ENCODE measurements around the gene LMO7. TPM values are rescaled to one million over a fixed set of nuclear protein-coding genes. Genes with fewer than 3 reads are reported as not detected.

The LMO7 gene
- total and polyA plus RNA-seq, 2 of the 8 experiments (the other 6 are each of a cell fraction or from before 2014, with no cell fraction given): 8.1 to 28.3 TPM

DNA sequence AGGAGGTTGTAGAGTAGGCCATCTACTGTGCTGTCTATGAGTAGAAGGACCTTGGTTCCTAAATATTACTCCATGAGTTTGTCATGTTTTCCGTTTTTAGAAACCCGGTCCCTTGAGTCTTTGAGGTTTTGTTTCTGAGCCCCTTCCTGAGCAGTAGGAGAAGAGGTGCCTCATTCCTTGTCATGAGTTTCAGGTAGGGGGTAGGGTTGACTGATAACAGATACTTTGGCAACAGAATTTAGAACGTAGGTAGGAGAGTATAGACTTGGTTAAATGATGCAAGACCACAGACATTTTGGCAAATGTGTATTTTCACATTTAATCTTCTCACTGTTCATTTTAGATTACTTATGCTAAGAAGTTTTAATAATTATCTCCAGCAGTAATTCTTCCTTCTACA, 24.6 kb downstream of the LMO7 start:
- Histone ChIP-seq H2AFZ (ENCODE audit: low read length) (no peak overlapping the region), H4K5ac (ENCODE audit: insufficient read length, low read depth, low read length) (no peak overlapping the region), H3K9ac (replicated peaks in 1 of 4; ENCODE audit: extremely low read depth in 1 of 4, low read depth in 3 of 4, low read length in 3 of 4) (no peak overlapping the region), H2BK120ac (replicated peaks; ENCODE audit: low read depth, low read length) (no peak overlapping the region), H3K14ac (ENCODE audit: insufficient read length) (no peak overlapping the region), H3K23me2 (ENCODE audit: low read depth, low read length) (no peaks in the 10 kb centered on the region), H3K4ac (replicated peaks; ENCODE audit: insufficient read length, low read depth, low read length) (no peak overlapping the region), H2BK12ac (ENCODE audit: low read depth, low read length) (no peak overlapping the region), H4K91ac (replicated peaks; ENCODE audit: insufficient read length, low read length) (no peak overlapping the region), H3K36me3 (ENCODE audit: control insufficient read depth in 2 of 4, insufficient read depth in 4 of 4, low read length in 3 of 4) (no peaks in the 10 kb centered on the region), H2BK5ac (ENCODE audit: low read depth, low read length) (no peak overlapping the region), H2BK15ac (ENCODE audit: low read length) (no peak overlapping the region), H4K8ac (ENCODE audit: extremely low read depth, insufficient read depth, low read length) (no peak overlapping the region), H3K4me2 (ENCODE audit: insufficient read depth in 1 of 2, low read depth in 2 of 2, low read length in 2 of 2) (no peak overlapping the region), H3K23ac (ENCODE audit: insufficient read length) (no peak overlapping the region), H3K79me1 (ENCODE audit: low read depth, low read length) (no peaks in the 10 kb centered on the region), H3K4me1 (replicated peaks in 1 of 4; ENCODE audit: control insufficient read depth in 3 of 4, insufficient read depth in 4 of 4, low read length in 3 of 4) (no peaks in the 10 kb centered on the region), H3K9me3 (ENCODE audit: insufficient read depth in 2 of 2, low read depth in 1 of 2, low read length in 1 of 2) (no peaks in the 10 kb centered on the region), H2AK5ac (ENCODE audit: low read depth, low read length) (no peak overlapping the region), H3K56ac (replicated peaks; ENCODE audit: insufficient read length, low read depth, low read length) (no peak overlapping the region), H3K27ac (ENCODE audit: low read depth, low read length) (no peak overlapping the region), H3K18ac (ENCODE audit: extremely low read depth, low read length) (no peak overlapping the region), H3K27me3 (replicated peaks in 1 of 4; ENCODE audit: control insufficient read depth in 3 of 4, extremely low read depth in 1 of 4, insufficient read depth in 3 of 4, low read length in 3 of 4) (no peaks in the 10 kb centered on the region), H4K20me1 (replicated peaks in 1 of 2; ENCODE audit: control insufficient read depth in 1 of 2, insufficient read depth in 2 of 2, low read length in 2 of 2) (no peaks in the 10 kb centered on the region), H2BK20ac (ENCODE audit: low read length) (no peak overlapping the region), H3K4me3 (ENCODE audit: extremely low read depth in 1 of 4, insufficient read depth in 2 of 4, low read depth in 3 of 4, low read length in 4 of 4) (no peak overlapping the region), H3K79me2 (ENCODE audit: control insufficient read depth in 1 of 2, insufficient read depth in 2 of 2, low read length in 2 of 2) (no peaks in the 10 kb centered on the region)
- POLR2A ChIA-PET (ENCODE audit: partially characterized antibody): no interaction called here
- 90% methylated on average over 3 of the region's 3 CpGs; no CpG with 5 or more reads in 1 of the 2 experiments for WGBS, 2 experiments (ENCODE audit: extremely low coverage in 1 of 2, insufficient coverage in 1 of 2, insufficient read length in 1 of 2, insufficient replicate concordance in 2 of 2, low coverage in 1 of 2, low lambda C conversion rate in 2 of 2, missing lambda C conversion rate in 1 of 2)
- TF ChIP-seq CREB1 (IDR thresholded peaks at IDR 0.05) (no peak), SIX5 (IDR thresholded peaks at IDR 0.05; ENCODE audit: low read depth, low read length) (no peak), RXRA (IDR thresholded peaks at IDR 0.05; ENCODE audit: insufficient read depth, low read depth, low read length) (no peak), RBBP5 (IDR thresholded peaks at IDR 0.05; ENCODE audit: borderline replicate concordance, low read depth, low read length) (no peak), MAFK (IDR thresholded peaks at IDR 0.05; ENCODE audit: low read depth, low read length) (no peak), SIN3A (conservative IDR thresholded peaks at IDR 0.05 in 1 of 2, IDR thresholded peaks at IDR 0.05 in 1 of 2; ENCODE audit: low read depth in 1 of 2, low read length in 2 of 2) (no peak), SP1 (IDR thresholded peaks at IDR 0.05; ENCODE audit: low read depth, low read length) (no peak)
- TF ChIP-seq, protein P1, sequence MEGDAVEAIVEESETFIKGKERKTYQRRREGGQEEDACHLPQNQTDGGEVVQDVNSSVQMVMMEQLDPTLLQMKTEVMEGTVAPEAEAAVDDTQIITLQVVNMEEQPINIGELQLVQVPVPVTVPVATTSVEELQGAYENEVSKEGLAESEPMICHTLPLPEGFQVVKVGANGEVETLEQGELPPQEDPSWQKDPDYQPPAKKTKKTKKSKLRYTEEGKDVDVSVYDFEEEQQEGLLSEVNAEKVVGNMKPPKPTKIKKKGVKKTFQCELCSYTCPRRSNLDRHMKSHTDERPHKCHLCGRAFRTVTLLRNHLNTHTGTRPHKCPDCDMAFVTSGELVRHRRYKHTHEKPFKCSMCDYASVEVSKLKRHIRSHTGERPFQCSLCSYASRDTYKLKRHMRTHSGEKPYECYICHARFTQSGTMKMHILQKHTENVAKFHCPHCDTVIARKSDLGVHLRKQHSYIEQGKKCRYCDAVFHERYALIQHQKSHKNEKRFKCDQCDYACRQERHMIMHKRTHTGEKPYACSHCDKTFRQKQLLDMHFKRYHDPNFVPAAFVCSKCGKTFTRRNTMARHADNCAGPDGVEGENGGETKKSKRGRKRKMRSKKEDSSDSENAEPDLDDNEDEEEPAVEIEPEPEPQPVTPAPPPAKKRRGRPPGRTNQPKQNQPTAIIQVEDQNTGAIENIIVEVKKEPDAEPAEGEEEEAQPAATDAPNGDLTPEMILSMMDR (IDR thresholded peaks at IDR 0.05; ENCODE audit: control extremely low read depth in 1 of 3, insufficient read depth in 1 of 3, low read depth in 1 of 3, low read length in 3 of 3): no peak
- DNase-seq (ENCODE audit: low read depth in 1 of 2, low spot score in 2 of 2) (no peak), FAIRE-seq (no peak)
- CTCF ChIA-PET (ENCODE audit: partially characterized antibody): no interaction called here
